HepG2 (cell line): Measurements from ENCODE around the gene NOTCH4.

ENCODE experiments used
- CTCF ChIP-seq: sonication (generic); formaldehyde crosslinking; IDR thresholded peaks from 2 replicates; pipeline ENCODE4 v1.5.0; 2020; ENCODE audit warnings: mild to moderate bottlenecking, missing genetic modification reagents, moderate library complexity
- EZH2 ChIP-seq: conservative IDR thresholded peaks from 2 replicates; pipeline ENCODE4 v1.6.1; 2012; ENCODE audit warnings: mild to moderate bottlenecking, low read depth, low read length, moderate library complexity
- JUND ChIP-seq: sonication (generic); formaldehyde crosslinking; IDR thresholded peaks from 2 replicates; pipeline ENCODE4 v1.8.0; 2022; ENCODE audit warnings: mild to moderate bottlenecking, missing genetic modification reagents
- KDM6A ChIP-seq: IDR thresholded peaks from 2 replicates; pipeline ENCODE4 v1.6.1; 2016; ENCODE audit warnings: low read depth
- POLR2AphosphoS5 ChIP-seq: IDR thresholded peaks from 2 replicates; pipeline ENCODE4 v1.6.1; 2012; ENCODE audit warnings: low read depth, low read length
- TAF1 ChIP-seq: sonication (generic); formaldehyde crosslinking; IDR thresholded peaks from 2 replicates; pipeline ENCODE4 v1.4.0; 2020; ENCODE audit warnings: missing genetic modification reagents
- ZNF225 ChIP-seq: sonication (generic); formaldehyde crosslinking; IDR thresholded peaks from 2 replicates; pipeline ENCODE4 v1.4.0; 2020; ENCODE audit warnings: mild to moderate bottlenecking, missing genetic modification reagents
- ZSCAN25 ChIP-seq: sonication (generic); formaldehyde crosslinking; IDR thresholded peaks from 2 replicates; pipeline ENCODE4 v1.8.0; 2022; ENCODE audit warnings: mild to moderate bottlenecking, missing genetic modification reagents

- TF ChIP-seq KDM6A (no peak), EZH2 (no peak), ZSCAN25 (CRISPR knock-in tag) (no peak), POLR2AphosphoS5 (no peak), TAF1 (CRISPR knock-in tag) (no peak), CTCF (CRISPR knock-in tag) (no peak), ZNF225 (CRISPR knock-in tag) (no peak), JUND (CRISPR knock-in tag) (no peak)
Observed at GRCh38 chr6:32158052-32158451, 65.8 kb downstream of the NOTCH4 start.
